K562 (cell line): Measurements from ENCODE around the gene ZBTB9. TPM values are rescaled to one million over a fixed set of nuclear protein-coding genes. Genes with fewer than 3 reads are reported as not detected.

Source experiments
- CHD1 ChIP-seq: fragments of 200-600 bp; sonication (generic); IDR thresholded peaks from one replicate; pipeline ENCODE4 v1.6.1; 2012; ENCODE audit warnings: mild to moderate bottlenecking, moderate library complexity, low read length, inconsistent platforms
- CREB5 ChIP-seq: fragments of 250-450 bp; sonication (Bioruptor Pico); IDR thresholded peaks from 2 replicates; pipeline ENCODE4 v1.5.0; 2020; ENCODE audit warnings: mild to moderate bottlenecking
- CTBP1 ChIP-seq: fragments of 450-650 bp; IDR thresholded peaks from 2 replicates; pipeline ENCODE4 v1.6.1; 2016; ENCODE audit warnings: borderline replicate concordance
- CTCF ChIP-seq, 3 experiments: IDR thresholded peaks in 2 of 3; conservative IDR thresholded peaks in 1 of 3; 2 replicates each; pipeline ENCODE4 v1.5.1; 2011 to 2012; ENCODE audit warnings: low read length in 3 of 3, mild to moderate bottlenecking in 3 of 3, control low read depth in 2 of 3, improper control_type of control experiment in 1 of 3, inconsistent platforms in 1 of 3, low read depth in 1 of 3, mixed read lengths in 1 of 3, moderate library complexity in 1 of 3; ENCODE audit not compliant: insufficient read depth in 2 of 3
- E2F5 ChIP-seq: sonication (generic); formaldehyde crosslinking; IDR thresholded peaks from 2 replicates; pipeline ENCODE4 v1.8.0; 2022; ENCODE audit warnings: mild to moderate bottlenecking, missing genetic modification reagents
- ELF1 ChIP-seq: fragments of 200-800 bp; sonication (Bioruptor generic); IDR thresholded peaks from 2 replicates; pipeline ENCODE4 v1.6.1; 2016; ENCODE audit warnings: missing genetic modification characterization, missing compliant biosample characterization
- EWSR1 ChIP-seq: fragments of 450-650 bp; IDR thresholded peaks from 2 replicates; pipeline ENCODE4 v1.6.1; 2018; ENCODE audit warnings: borderline replicate concordance, mild to moderate bottlenecking, low read depth, moderate library complexity; ENCODE audit not compliant: partially characterized antibody
- FOXK2 ChIP-seq, 2 experiments: fragments of 450-650 bp; IDR thresholded peaks in 1 of 2; conservative IDR thresholded peaks in 1 of 2; 2 replicates each; pipeline ENCODE4 v1.6.1; 2016; ENCODE audit warnings: low read depth in 2 of 2, mild to moderate bottlenecking in 1 of 2
- HEY1 ChIP-seq: fragments of 250-450 bp; sonication (Bioruptor Pico); IDR thresholded peaks from 2 replicates; pipeline ENCODE4 v1.5.0; 2020; ENCODE audit warnings: mild to moderate bottlenecking, moderate library complexity, borderline replicate concordance
- HLTF ChIP-seq: fragments of 450-650 bp; IDR thresholded peaks from 2 replicates; pipeline ENCODE4 v1.6.1; 2016
- MYC ChIP-seq, 2 experiments: fragments of 250-450 bp in 1 of 2; sonication (Bioruptor Pico) in 1 of 2; IDR thresholded peaks; 2 replicates each; pipeline versions ENCODE4 v1.5.1 to v1.6.1; 2012 to 2021; ENCODE audit warnings: low read depth in 2 of 2, borderline replicate concordance in 1 of 2, improper control_type of control experiment in 1 of 2, low read length in 1 of 2, mild to moderate bottlenecking in 1 of 2, moderate library complexity in 1 of 2
- MYNN ChIP-seq, 2 experiments: sonication (generic); formaldehyde crosslinking in 1 of 2; IDR thresholded peaks; 2 replicates each; pipeline versions ENCODE4 v1.5.0 to v1.6.1; 2016 to 2020; ENCODE audit warnings: antibody characterized with exemption in 1 of 2, missing genetic modification reagents in 1 of 2
- POLR2AphosphoS5 ChIP-seq: IDR thresholded peaks from 2 replicates; pipeline ENCODE4 v1.6.1; 2011; ENCODE audit warnings: mild to moderate bottlenecking, low read depth, low read length, moderate library complexity; ENCODE audit not compliant: control insufficient read depth, insufficient read depth
- RAD21 ChIP-seq, 2 experiments: fragments of 250-450 bp in 1 of 2; fragments of 450-650 bp in 1 of 2; sonication (Bioruptor Pico) in 1 of 2; formaldehyde crosslinking in 1 of 2; IDR thresholded peaks in 1 of 2; conservative IDR thresholded peaks in 1 of 2; 2 replicates each; pipeline versions ENCODE4 v1.4.0 to v1.8.0; 2020 to 2022; ENCODE audit warnings: mild to moderate bottlenecking in 2 of 2, moderate library complexity in 1 of 2
- RBM15 ChIP-seq: fragments of 200-400 bp; formaldehyde crosslinking; IDR thresholded peaks from 2 replicates; pipeline ENCODE4 v1.6.1; 2018; ENCODE audit warnings: mild to moderate bottlenecking, low read length, moderate library complexity; ENCODE audit not compliant: insufficient read depth
- SRF ChIP-seq, 2 experiments: fragments of 250-450, 450-650 bp in 1 of 2; sonication (Bioruptor Pico) in 1 of 2; sonication (generic) in 1 of 2; formaldehyde crosslinking; IDR thresholded peaks; 2 replicates each; pipeline versions ENCODE4 v1.5.0 to v1.5.1; 2020 to 2022; ENCODE audit warnings: mild to moderate bottlenecking in 1 of 2, missing genetic modification reagents in 1 of 2
- TBL1XR1 ChIP-seq, 2 experiments: IDR thresholded peaks; 2 replicates each; pipeline ENCODE4 v1.6.1; 2012; ENCODE audit warnings: improper control_type of control experiment in 2 of 2, low read length in 2 of 2, mild to moderate bottlenecking in 1 of 2
- U2AF1 ChIP-seq: fragments of 200-400 bp; formaldehyde crosslinking; optimal IDR thresholded peaks from 2 replicates; pipeline ENCODE3; 2017; ENCODE audit warnings: mild to moderate bottlenecking, low read depth, low read length, moderate library complexity
- ZNF324 ChIP-seq: fragments of 250-450 bp; sonication (Bioruptor Pico); IDR thresholded peaks from 2 replicates; pipeline ENCODE4 v1.4.0; 2020; ENCODE audit warnings: mild to moderate bottlenecking
- polyA plus RNA-seq, 8 experiments: library from polyadenylated mRNA; depleted of rRNA in 4 of 8; stranded (reverse) in 5 of 8; unstranded in 3 of 8; fragments of >200 nt; fragmentation: Nextera tagmentation in 2 of 8; fragmentation: Illumina TruSeq in 1 of 8; extraction: Ambion mirVana in 2 of 8; extraction: Trizol in 1 of 8; gene quantifications; 2 replicates each; pipeline versions ENCODE4 v1.2.1 to v1.2.3, GENCODE V29; 2011 to 2014; ENCODE audit warnings: inconsistent platforms in 1 of 8, missing spikeins in 1 of 8
- total RNA-seq, 7 experiments: library from RNA; depleted of rRNA in 6 of 7; stranded (reverse); fragments of >200 nt in 6 of 7; fragmentation: Illumina TruSeq in 2 of 7; extraction: Trizol in 2 of 7; gene quantifications; 2 replicates each; pipeline versions ENCODE4 v1.2.1 to v1.2.3, GENCODE V29; 2011 to 2021; ENCODE audit warnings: low replicate concordance in 1 of 7
- TF ChIP-seq, protein P1 (sequence below): fragments of 450-650 bp; formaldehyde crosslinking; IDR thresholded peaks from 2 replicates; pipeline ENCODE4 v1.4.0; 2022; ENCODE audit warnings: missing genetic modification characterization

Gene ZBTB9
- total and polyA plus RNA-seq, 9 of the 15 experiments (the other 6 are each of a cell fraction or from before 2014, with no cell fraction given): 1.9 to 19.5 (median 10.4) TPM

- TF ChIP-seq, protein P1, sequence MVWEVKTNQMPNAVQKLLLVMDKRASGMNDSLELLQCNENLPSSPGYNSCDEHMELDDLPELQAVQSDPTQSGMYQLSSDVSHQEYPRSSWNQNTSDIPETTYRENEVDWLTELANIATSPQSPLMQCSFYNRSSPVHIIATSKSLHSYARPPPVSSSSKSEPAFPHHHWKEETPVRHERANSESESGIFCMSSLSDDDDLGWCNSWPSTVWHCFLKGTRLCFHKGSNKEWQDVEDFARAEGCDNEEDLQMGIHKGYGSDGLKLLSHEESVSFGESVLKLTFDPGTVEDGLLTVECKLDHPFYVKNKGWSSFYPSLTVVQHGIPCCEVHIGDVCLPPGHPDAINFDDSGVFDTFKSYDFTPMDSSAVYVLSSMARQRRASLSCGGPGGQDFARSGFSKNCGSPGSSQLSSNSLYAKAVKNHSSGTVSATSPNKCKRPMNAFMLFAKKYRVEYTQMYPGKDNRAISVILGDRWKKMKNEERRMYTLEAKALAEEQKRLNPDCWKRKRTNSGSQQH (CRISPR knock-in tag): no peak
- TF ChIP-seq MYNN (IDR thresholded peaks at IDR 0.05) (no peak), MYNN (CRISPR knock-in tag; IDR thresholded peaks at IDR 0.05) (no peak), CTBP1 (peak; percentile 46; the same call in 1 of the 2 replicates), MYC (IDR thresholded peaks at IDR 0.05; ENCODE audit: low read depth, low read length) (no peak), MYC (CRISPR knock-in tag; IDR thresholded peaks at IDR 0.05; ENCODE audit: borderline replicate concordance, low read depth) (no peak), ZNF324 (no peak), E2F5 (CRISPR knock-in tag) (no peak), EWSR1 (no peak), TBL1XR1 (IDR thresholded peaks at IDR 0.05; ENCODE audit: low read length in 2 of 2) (no peak), U2AF1 (no peak), RBM15 (no peak), CHD1 (no peak), FOXK2 (conservative IDR thresholded peaks at IDR 0.05 in 1 of 2, IDR thresholded peaks at IDR 0.05 in 1 of 2; ENCODE audit: low read depth in 2 of 2) (no peak), HEY1 (CRISPR knock-in tag) (no peak), CREB5 (CRISPR knock-in tag) (no peak), RAD21 (CRISPR knock-in tag; conservative IDR thresholded peaks at IDR 0.05 in 1 of 2, IDR thresholded peaks at IDR 0.05 in 1 of 2) (no peak), POLR2AphosphoS5 (0 out of 2 replicates have a peak, but pooled peaks have one; percentile 22), SRF (CRISPR knock-in tag; IDR thresholded peaks at IDR 0.05) (peak in 1 of 2 experiments; percentile 64; a peak in 1 of 4 replicates), CTCF (IDR thresholded peaks at IDR 0.05 in 2 of 3, conservative IDR thresholded peaks at IDR 0.05 in 1 of 3; ENCODE audit: insufficient read depth in 2 of 3, low read depth in 1 of 3, low read length in 3 of 3) (peak; percentile 58 to 68 (median 66)), ELF1 (no peak), HLTF (no peak)
These were observed 39.6 kb upstream of the ZBTB9 start (continued) for GRCh38 chr6:33414592-33415271.
